ENCODE results near the gene DHX40. TPM values are rescaled to one million over a fixed set of nuclear protein-coding genes. Genes with fewer than 3 reads are reported as not detected.
"Not testable (repeated sequence)": the region's sequence is repeated elsewhere in the genome, so short reads cannot be mapped to it uniquely, and the experiment has no call there.

Gene DHX40
- total RNA-seq (52.2 TPM), polyA plus RNA-seq (10 to 100 TPM; 22.3 to 23.4 (median 22.8) TPM)

DNA sequence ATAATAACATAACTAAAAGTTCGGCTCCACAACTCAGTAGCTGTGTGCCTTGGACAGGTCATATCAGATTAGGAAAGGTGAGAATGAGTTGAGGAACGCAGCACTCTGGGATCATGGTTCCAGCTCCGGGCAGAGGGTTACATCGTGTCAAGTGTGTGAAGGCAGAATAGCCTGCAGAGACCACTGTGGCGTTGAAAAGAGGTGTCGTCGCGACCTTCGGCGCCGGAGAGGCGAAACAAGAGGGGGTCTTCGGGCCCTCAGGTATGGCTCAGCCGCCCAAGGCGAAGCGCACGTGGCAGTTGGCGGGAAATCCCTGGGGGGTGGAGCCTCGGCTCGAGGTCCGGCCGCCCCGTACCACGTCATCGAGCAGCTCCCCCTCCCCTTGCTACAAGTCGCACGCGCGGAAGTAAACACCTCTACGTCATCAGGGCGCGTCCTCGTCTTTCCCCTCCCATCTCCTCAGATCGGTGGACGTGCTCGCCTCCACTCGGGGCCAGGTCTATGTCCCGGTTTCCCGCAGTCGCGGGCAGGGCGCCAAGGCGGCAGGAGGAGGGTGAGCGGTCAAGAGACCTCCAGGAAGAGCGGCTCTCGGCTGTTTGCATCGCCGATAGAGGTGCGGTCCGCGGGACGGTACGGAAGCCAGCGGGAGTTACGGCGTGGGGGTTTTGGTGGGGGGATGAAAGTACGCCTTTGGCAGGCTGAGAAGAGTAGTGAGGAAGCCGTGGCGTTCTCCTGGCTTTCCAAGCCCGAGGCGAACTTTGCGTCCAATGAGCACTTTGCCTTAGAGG lies at the start of gene DHX40:
TSS of gene DHX40 (plus strand) at position 440 of the 788 bp plus-strand sequence. CDS start at position 502, 62 bp downstream.
- Mint-ChIP-seq H3K36me3 (peaks cover under 1% of the 10 kb centered on the region), H3K27me3 (peaks cover 18% of the 10 kb centered on the region), H3K4me1 (peaks cover 13 to 32% (median 20%) of the 10 kb centered on the region in 4 donors), H3K27ac (peak within 1 kb of the TSS; percentile 99 to 100 (median 100)), H3K4me3 (peak within 1 kb of the TSS; percentile 99 to 100 (median 100)), H3K9me3 (no peaks in the 10 kb centered on the region)
- Histone ChIP-seq H3K27ac (ENCODE audit: insufficient read depth, low read length, poor library complexity, severe bottlenecking) (peak within 1 kb of the TSS; percentile 88), H3K27me3 (ENCODE audit: control insufficient read depth, insufficient read depth, low read length) (no peaks in the 10 kb centered on the region), H3K4me1 (ENCODE audit: control insufficient read depth, insufficient read depth, low read length, poor library complexity, severe bottlenecking) (peaks cover 16% of the 10 kb centered on the region), H3K9me3 (ENCODE audit: control insufficient read depth in 2 of 2, low read length in 2 of 2) (no peaks in the 10 kb centered on the region), H3K4me3 (ENCODE audit: low read depth, low read length) (peak within 1 kb of the TSS; percentile 82), H3K36me3 (ENCODE audit: control insufficient read depth, insufficient read depth, low read length) (peaks cover under 1% of the 10 kb centered on the region)
- peak; percentile 90 to 91 for ATAC-seq (ENCODE audit: low read depth in 2 of 2)
- peak; percentile 91 to 95 (median 92) for DNase-seq

DNA sequence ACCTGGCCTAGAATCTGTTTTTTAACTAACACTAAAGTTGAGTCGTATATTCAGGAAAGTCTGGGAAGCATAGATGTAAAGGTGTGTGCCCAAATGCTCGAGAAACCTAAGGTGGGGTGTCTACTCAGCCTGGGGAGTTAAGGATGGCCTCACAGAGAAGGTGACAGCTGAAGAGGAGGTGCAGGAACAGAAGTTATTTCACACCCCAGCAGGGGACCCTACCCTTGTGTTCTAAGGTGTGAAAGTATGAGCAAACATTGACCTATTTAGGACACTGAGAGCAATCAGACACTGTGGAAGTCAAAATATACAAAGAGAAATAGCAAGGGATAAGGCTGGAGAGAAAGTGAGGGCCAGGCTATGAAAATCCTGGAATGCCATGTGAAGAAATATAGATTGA lies 49.0 kb upstream of the DHX40 start:
- Histone ChIP-seq H3K4me1 (ENCODE audit: control insufficient read depth, insufficient read depth, low read length, poor library complexity, severe bottlenecking) (no peaks in the 10 kb centered on the region), H3K27ac (ENCODE audit: insufficient read depth, low read length, poor library complexity, severe bottlenecking) (no peak overlapping the region)
- no peak for ATAC-seq (ENCODE audit: low read depth in 2 of 2)

GRCh38 chr17:59519132-59519531 lies 46.3 kb upstream of the DHX40 start:
- Histone ChIP-seq H3K27ac (ENCODE audit: insufficient read depth, low read length, poor library complexity, severe bottlenecking) (no peak overlapping the region), H3K36me3 (ENCODE audit: control insufficient read depth, insufficient read depth, low read length) (no peaks in the 10 kb centered on the region), H3K4me3 (ENCODE audit: low read depth, low read length) (no peak overlapping the region), H3K27me3 (ENCODE audit: control insufficient read depth, insufficient read depth, low read length) (peaks cover 5% of the 10 kb centered on the region), H3K9me3 (ENCODE audit: control insufficient read depth in 2 of 2, low read length in 2 of 2) (no peaks in the 10 kb centered on the region), H3K4me1 (ENCODE audit: control insufficient read depth, insufficient read depth, low read length, poor library complexity, severe bottlenecking) (no peaks in the 10 kb centered on the region)
- ATAC-seq (ENCODE audit: low read depth in 2 of 2) = no peak
- Mint-ChIP-seq H3K27ac (no peak overlapping the region), H3K27me3 (peaks cover 28% of the 10 kb centered on the region), H3K4me1 (peaks cover 0 to 7% (median 5%) of the 10 kb centered on the region in 4 donors), H3K9me3 (no peaks in the 10 kb centered on the region), H3K36me3 (no peaks in the 10 kb centered on the region), H3K4me3 (no peak overlapping the region)
- DNase-seq = no peak

More for the DNA sequence above, 49.0 kb upstream of the DHX40 start:
- peaks cover 0 to 4% (median 2%) of the 10 kb centered on the region in 4 donors for H3K4me1 Mint-ChIP-seq
- Histone ChIP-seq H3K4me3 (ENCODE audit: low read depth, low read length) (no peak overlapping the region), H3K9me3 (ENCODE audit: control insufficient read depth in 2 of 2, low read length in 2 of 2) (no peaks in the 10 kb centered on the region), H3K36me3 (ENCODE audit: control insufficient read depth, insufficient read depth, low read length) (no peaks in the 10 kb centered on the region), H3K27me3 (ENCODE audit: control insufficient read depth, insufficient read depth, low read length) (peaks cover 5% of the 10 kb centered on the region)
- H3K27me3 Mint-ChIP-seq = peaks cover 31% of the 10 kb centered on the region
- no peaks in the 10 kb centered on the region for H3K36me3 Mint-ChIP-seq
- no peak overlapping the region for H3K27ac Mint-ChIP-seq
- H3K4me3 Mint-ChIP-seq = no peak overlapping the region
- no peaks in the 10 kb centered on the region for H3K9me3 Mint-ChIP-seq
- no peak for DNase-seq

- H3K4me1 ChIP-seq (ENCODE audit: control insufficient read depth, insufficient read depth, low read length, poor library complexity, severe bottlenecking) = no peaks in the 10 kb centered on the region
- Mint-ChIP-seq H3K36me3 (no peaks in the 10 kb centered on the region), H3K27ac (no peak overlapping the region), H3K27me3 (peaks cover 24% of the 10 kb centered on the region), H3K4me3 (no peak overlapping the region), H3K4me1 (peaks cover 0 to 7% (median 5%) of the 10 kb centered on the region in 4 donors), H3K9me3 (no peaks in the 10 kb centered on the region)
- H3K27ac ChIP-seq (ENCODE audit: insufficient read depth, low read length, poor library complexity, severe bottlenecking) = no peak overlapping the region
- peaks cover 5% of the 10 kb centered on the region for H3K27me3 ChIP-seq (ENCODE audit: control insufficient read depth, insufficient read depth, low read length)
- no peaks in the 10 kb centered on the region for H3K36me3 ChIP-seq (ENCODE audit: control insufficient read depth, insufficient read depth, low read length)
- no peaks in the 10 kb centered on the region for H3K9me3 ChIP-seq (ENCODE audit: control insufficient read depth in 2 of 2, low read length in 2 of 2)
- DNase-seq (no peak), ATAC-seq (ENCODE audit: low read depth in 2 of 2) (no peak)
- H3K4me3 ChIP-seq (ENCODE audit: low read depth, low read length) = no peak overlapping the region
Observed at GRCh38 chr17:59520251-59520650, 45.2 kb upstream of the DHX40 start.

DNA sequence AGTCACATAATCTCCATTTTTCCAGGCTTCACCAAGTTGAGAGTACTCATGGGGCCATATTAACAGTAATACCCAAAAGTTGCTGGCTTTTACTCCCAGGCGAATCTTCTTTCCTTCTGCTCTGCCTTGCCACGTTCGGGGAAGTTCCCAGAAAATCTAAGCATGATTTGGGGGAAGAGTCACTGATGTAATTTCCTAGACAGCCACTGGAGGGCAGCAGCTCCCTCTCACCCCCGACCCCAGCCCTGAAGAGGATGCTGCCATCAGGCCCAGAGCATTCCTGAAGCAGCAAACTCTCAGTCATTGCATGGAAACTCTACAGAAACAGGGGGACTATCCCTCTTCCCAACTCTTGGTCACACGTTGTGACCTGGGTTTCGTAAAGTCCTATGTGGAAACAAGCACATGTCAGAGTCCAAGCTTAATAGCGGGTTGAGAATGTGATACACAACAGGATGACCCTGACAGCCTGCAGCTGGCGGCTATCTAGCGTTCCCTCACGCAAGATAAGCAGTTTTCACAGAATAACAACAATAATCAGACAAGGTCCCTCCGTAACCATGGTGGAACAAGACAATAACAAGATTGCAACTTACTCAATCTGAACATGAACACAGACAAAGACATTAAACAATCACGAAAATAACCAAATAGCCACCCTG lies 43.8 kb upstream of the DHX40 start:
- Histone ChIP-seq H3K4me1 (ENCODE audit: control insufficient read depth, insufficient read depth, low read length, poor library complexity, severe bottlenecking) (no peaks in the 10 kb centered on the region), H3K27ac (ENCODE audit: insufficient read depth, low read length, poor library complexity, severe bottlenecking) (no peak overlapping the region), H3K27me3 (ENCODE audit: control insufficient read depth, insufficient read depth, low read length) (peaks cover 7% of the 10 kb centered on the region), H3K36me3 (ENCODE audit: control insufficient read depth, insufficient read depth, low read length) (no peaks in the 10 kb centered on the region), H3K9me3 (ENCODE audit: control insufficient read depth in 2 of 2, low read length in 2 of 2) (no peaks in the 10 kb centered on the region), H3K4me3 (ENCODE audit: low read depth, low read length) (no peak overlapping the region)
- H3K4me3 Mint-ChIP-seq = no peak overlapping the region
- H3K27ac Mint-ChIP-seq = no peak overlapping the region
- H3K4me1 Mint-ChIP-seq = peaks cover 0 to 7% (median 5%) of the 10 kb centered on the region in 4 donors
- H3K9me3 Mint-ChIP-seq = no peaks in the 10 kb centered on the region
- DNase-seq (peak; percentile 31 to 51 (median 50)), ATAC-seq (ENCODE audit: low read depth in 2 of 2) (peak; percentile 53 to 58)
- no peaks in the 10 kb centered on the region for H3K36me3 Mint-ChIP-seq
- H3K27me3 Mint-ChIP-seq = peaks cover 29% of the 10 kb centered on the region

DNA sequence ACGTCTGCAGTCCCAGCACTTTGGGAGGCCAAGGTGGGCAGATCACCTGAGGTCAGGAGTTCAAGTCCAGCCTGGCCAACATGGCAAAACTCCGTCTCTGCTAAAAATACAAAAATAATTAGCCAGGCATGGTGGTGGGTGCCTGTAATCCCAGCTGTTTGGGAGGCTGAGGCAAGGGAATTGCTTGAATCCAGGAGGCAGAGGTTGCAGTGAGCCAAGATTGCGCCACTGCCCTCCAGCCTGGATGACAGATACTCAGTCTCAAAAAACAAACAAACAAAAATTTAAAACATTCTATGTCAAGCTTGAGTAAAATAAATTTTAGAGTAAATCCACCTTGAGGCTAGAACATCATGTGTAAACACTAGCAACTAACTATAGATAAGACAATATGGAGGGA lies 40.5 kb upstream of the DHX40 start:
- not testable (repeated sequence) for H3K36me3 Mint-ChIP-seq; H3K4me3 ChIP-seq (ENCODE audit: low read depth, low read length); H3K9me3 Mint-ChIP-seq; ATAC-seq (ENCODE audit: low read depth in 2 of 2); H3K4me3 Mint-ChIP-seq; H3K9me3 ChIP-seq (ENCODE audit: control insufficient read depth in 2 of 2, low read length in 2 of 2); DNase-seq; H3K36me3 ChIP-seq (ENCODE audit: control insufficient read depth, insufficient read depth, low read length); H3K27ac Mint-ChIP-seq; H3K27ac ChIP-seq (ENCODE audit: insufficient read depth, low read length, poor library complexity, severe bottlenecking); H3K27me3 ChIP-seq (ENCODE audit: control insufficient read depth, insufficient read depth, low read length); H3K4me1 Mint-ChIP-seq; H3K4me1 ChIP-seq (ENCODE audit: control insufficient read depth, insufficient read depth, low read length, poor library complexity, severe bottlenecking)
- peaks cover 39% of the 10 kb centered on the region for H3K27me3 Mint-ChIP-seq

DNA sequence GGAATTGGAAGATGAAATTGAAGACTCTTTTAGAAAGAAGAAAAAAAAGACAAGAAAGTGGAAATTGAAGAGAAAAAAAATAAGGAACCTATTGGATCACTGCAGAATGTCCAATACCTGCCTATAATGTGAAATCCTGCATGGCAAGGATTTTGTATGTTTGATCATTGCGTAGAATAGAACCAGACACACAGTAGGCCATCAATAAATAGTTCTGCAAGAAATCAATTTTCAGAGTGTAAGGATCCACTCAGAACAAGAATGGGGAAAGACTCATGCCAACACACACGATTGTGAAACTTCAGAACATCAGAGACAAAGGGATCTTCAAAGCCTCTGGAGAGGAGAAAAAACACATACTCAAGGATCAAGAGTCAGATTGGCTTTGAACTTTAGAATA lies 39.7 kb upstream of the DHX40 start:
- Mint-ChIP-seq H3K9me3 (peaks cover 0 to 1% (median 0%) of the 10 kb centered on the region in 7 donors), H3K36me3 (no peaks in the 10 kb centered on the region), H3K4me3 (no peak overlapping the region), H3K4me1 (peaks cover 0 to 7% (median 5%) of the 10 kb centered on the region in 4 donors), H3K27ac (no peak overlapping the region), H3K27me3 (peaks cover 43% of the 10 kb centered on the region)
- Histone ChIP-seq H3K36me3 (ENCODE audit: control insufficient read depth, insufficient read depth, low read length) (no peaks in the 10 kb centered on the region), H3K4me1 (ENCODE audit: control insufficient read depth, insufficient read depth, low read length, poor library complexity, severe bottlenecking) (no peaks in the 10 kb centered on the region), H3K4me3 (ENCODE audit: low read depth, low read length) (no peak overlapping the region), H3K27ac (ENCODE audit: insufficient read depth, low read length, poor library complexity, severe bottlenecking) (no peak overlapping the region), H3K27me3 (ENCODE audit: control insufficient read depth, insufficient read depth, low read length) (peaks cover 5% of the 10 kb centered on the region), H3K9me3 (ENCODE audit: control insufficient read depth in 2 of 2, low read length in 2 of 2) (no peaks in the 10 kb centered on the region)
- ATAC-seq (ENCODE audit: low read depth in 2 of 2) (no peak), DNase-seq (no peak)
